Endothelial cell of umbilical vein (primary cell): Measurements from ENCODE around the gene FTO. TPM values are rescaled to one million over a fixed set of nuclear protein-coding genes. Genes with fewer than 3 reads are reported as not detected.
"Not testable (repeated sequence)": the region's sequence is repeated elsewhere in the genome, so short reads cannot be mapped to it uniquely, and the experiment has no call there.

Experiments used
- BruUV-seq: library from RNA; stranded (reverse); fragments of 400-500 nt; replicated peaks from 2 replicates; lab custom pipeline; 2021; lab: Mats Ljungman, UMichigan
- CTCF ChIA-PET: fragments of 300-600, 350-600 bp; sonication (Branson Sonifier 250); formaldehyde crosslinking; loops from one replicate; lab custom pipeline; 2021; ENCODE audit warnings: antibody characterized with exemption, inconsistent platforms; lab: Charles Lee
- POLR2A ChIA-PET: fragments of 300-600, 350-600 bp; sonication (Branson Sonifier 250); formaldehyde crosslinking; loops from one replicate; lab custom pipeline; 2021; ENCODE audit warnings: antibody characterized with exemption, inconsistent platforms; lab: Charles Lee
- DNase-seq: peaks from one replicate; pipeline ENCODE4 v3.0.0-alpha.2; 2011; ENCODE audit warnings: low read depth, low spot score
- FAIRE-seq: peaks from 2 replicates; lab custom pipeline; 2011; peaks lifted over from hg19 to GRCh38; lab: Jason Lieb, UNC
- H2AFZ ChIP-seq: 2 replicates; pipeline ENCODE4 v1.6.0; 2012; ENCODE audit warnings: low read depth, low read length, control low read depth, inconsistent platforms
- H3K27ac ChIP-seq: 2 replicates; pipeline ENCODE4 v1.5.1; 2011; ENCODE audit warnings: low read depth, mild to moderate bottlenecking, control low read depth, low read length, moderate library complexity; ENCODE audit not compliant: insufficient read depth
- H3K27me3 ChIP-seq, 2 experiments: 2 replicates each; pipeline versions ENCODE4 v1.6.0 to v1.6.1; 2011; ENCODE audit warnings: low read length in 2 of 2, mixed read lengths in 1 of 2; ENCODE audit not compliant: control insufficient read depth in 2 of 2, insufficient read depth in 2 of 2
- H3K36me3 ChIP-seq, 2 experiments: 2 replicates in 1 of 2; 3 replicates in 1 of 2; pipeline ENCODE4 v1.5.1; 2011; ENCODE audit warnings: low read length in 2 of 2, mild to moderate bottlenecking in 1 of 2, moderate library complexity in 1 of 2; ENCODE audit not compliant: control insufficient read depth in 2 of 2, insufficient read depth in 2 of 2; ENCODE audit errors: extremely low read depth in 1 of 2
- H3K4me1 ChIP-seq: 3 replicates; pipeline ENCODE4 v1.5.1; 2011; ENCODE audit warnings: mild to moderate bottlenecking, low read length; ENCODE audit not compliant: control insufficient read depth, insufficient read depth; ENCODE audit errors: extremely low read depth
- H3K4me2 ChIP-seq: 2 replicates; pipeline ENCODE4 v1.6.1; 2011; ENCODE audit warnings: low read length, control low read depth, mixed read lengths; ENCODE audit not compliant: insufficient read depth
- H3K4me3 ChIP-seq, 3 experiments: fragments of 200-600 bp in 1 of 3; sonication (generic), shearing (Covaris generic) in 1 of 3; replicated peaks in 1 of 3; 2 replicates each; pipeline ENCODE4 v1.5.1; 2011 to 2016; ENCODE audit warnings: control low read depth in 3 of 3, low read length in 3 of 3, mild to moderate bottlenecking in 2 of 3, inconsistent platforms in 1 of 3, low read depth in 1 of 3, moderate library complexity in 1 of 3; ENCODE audit not compliant: insufficient read depth in 1 of 3
- H3K79me2 ChIP-seq: 2 replicates; pipeline ENCODE4 v1.6.0; 2012; ENCODE audit warnings: low read length, inconsistent platforms; ENCODE audit not compliant: control insufficient read depth, insufficient read depth
- H3K9ac ChIP-seq: replicated peaks from 2 replicates; pipeline ENCODE3; 2011; ENCODE audit warnings: low read length, control low read depth; ENCODE audit not compliant: insufficient read depth; ENCODE audit errors: extremely low read depth
- H3K9me1 ChIP-seq: replicated peaks from 3 replicates; pipeline ENCODE4 v1.6.0; 2011; ENCODE audit warnings: mild to moderate bottlenecking, low read length; ENCODE audit not compliant: control insufficient read depth, insufficient read depth; ENCODE audit errors: extremely low read depth
- H3K9me3 ChIP-seq: replicated peaks from 2 replicates; pipeline ENCODE4 v1.5.1; 2012; ENCODE audit warnings: low read length, inconsistent platforms; ENCODE audit not compliant: control insufficient read depth, insufficient read depth
- H4K20me1 ChIP-seq: replicated peaks from 2 replicates; pipeline ENCODE3; 2011; ENCODE audit warnings: mild to moderate bottlenecking, low read length; ENCODE audit not compliant: control insufficient read depth, insufficient read depth; ENCODE audit errors: extremely low read depth
- CTCF ChIP-seq, 2 donors: IDR thresholded peaks; 1 replicate in 1 of 2; 2 replicates in 1 of 2; pipeline ENCODE4 v1.5.1; 2011; ENCODE audit warnings: low read length in 2 of 2, mild to moderate bottlenecking in 2 of 2, moderate library complexity in 2 of 2, control low read depth in 1 of 2, inconsistent platforms in 1 of 2, low read depth in 1 of 2; ENCODE audit not compliant: insufficient read depth in 1 of 2; ENCODE audit errors: extremely low read depth in 1 of 2
- EZH2 ChIP-seq: IDR thresholded peaks from 2 replicates; pipeline ENCODE4 v1.6.1; 2012; ENCODE audit warnings: borderline replicate concordance, low read depth, mild to moderate bottlenecking, moderate library complexity, low read length, inconsistent platforms; ENCODE audit not compliant: severe bottlenecking
- FOS ChIP-seq: IDR thresholded peaks from 2 replicates; pipeline ENCODE4 v1.6.1; 2011; ENCODE audit warnings: mild to moderate bottlenecking, low read length, moderate library complexity, borderline replicate concordance; ENCODE audit not compliant: insufficient read depth
- GATA2 ChIP-seq: IDR thresholded peaks from 2 replicates; pipeline ENCODE4 v1.7.0; 2011; ENCODE audit warnings: low read depth, mild to moderate bottlenecking, moderate library complexity, mixed read lengths, low read length; ENCODE audit not compliant: insufficient read length, insufficient read depth
- JUN ChIP-seq: IDR thresholded peaks from 2 replicates; pipeline ENCODE4 v1.6.1; 2011; ENCODE audit warnings: borderline replicate concordance, low read depth; ENCODE audit not compliant: insufficient read length, insufficient read depth
- MAX ChIP-seq: IDR thresholded peaks from 2 replicates; pipeline ENCODE4 v1.6.1; 2011; ENCODE audit not compliant: insufficient read depth, insufficient read length
- MYC ChIP-seq: IDR thresholded peaks from one replicate; pipeline ENCODE4 v1.6.1; 2011; ENCODE audit warnings: mild to moderate bottlenecking, low read depth, low read length
- POLR2A ChIP-seq: IDR thresholded peaks from 2 replicates; pipeline ENCODE4 v1.6.1; 2012; ENCODE audit warnings: low read depth, mild to moderate bottlenecking, control low read depth, low read length
- POLR2AphosphoS5 ChIP-seq: IDR thresholded peaks from 2 replicates; pipeline ENCODE4 v1.6.1; 2012; ENCODE audit warnings: low read depth, mild to moderate bottlenecking, control low read depth, low read length, moderate library complexity; ENCODE audit not compliant: insufficient read depth
- dilution Hi-C: fragments of 300-500 bp; cut with MboI; formaldehyde crosslinking; loops from one replicate; pipeline ENCODE4 v1.15.0; 2019; ENCODE audit warnings: low sequenced_read_pairs; ENCODE audit not compliant: extremely low pct_ligation_motif_present
- intact Hi-C: fragments of 100-400 bp; cut with micrococcal nuclease; formaldehyde crosslinking; loops from one replicate; pipeline ENCODE4 v1.10.0; 2022
- polyA plus RNA-seq, 4 experiments: library from polyadenylated mRNA; depleted of rRNA in 3 of 4; stranded (reverse) in 3 of 4; unstranded in 1 of 4; fragments of >200 nt; gene quantifications; 2 replicates each; pipeline versions ENCODE4 v1.2.1 to v1.2.3, GENCODE V29; 2011 to 2012; ENCODE audit warnings: missing spikeins in 1 of 4
- total RNA-seq: library from RNA; stranded (reverse); gene quantifications from 2 replicates; pipeline ENCODE4 v1.2.3, GENCODE V29; 2021

Gene FTO
- total and polyA plus RNA-seq, 2 donors (not counting 3 experiments of a cell fraction or from before 2014, with no cell fraction given) = 48.6 to 87.1 TPM

GRCh38 chr16:53695070-53695469 lies 8.9 kb upstream of the FTO start:
- Histone ChIP-seq H3K9me1 (no peaks in the 10 kb centered on the region), H3K79me2 (no peaks in the 10 kb centered on the region), H3K4me2 (no peak overlapping the region), H3K27me3 (no peaks in the 10 kb centered on the region), H2AFZ (no peak overlapping the region), H3K36me3 (no peaks in the 10 kb centered on the region), H3K9me3 (no peaks in the 10 kb centered on the region), H3K27ac (no peak overlapping the region), H3K4me1 (no peaks in the 10 kb centered on the region), H3K4me3 (no peak overlapping the region), H4K20me1 (no peaks in the 10 kb centered on the region), H3K9ac (no peak overlapping the region)
- dilution Hi-C loops (no loop called here), intact Hi-C loops (no loop called here)
- CTCF ChIA-PET = no interaction called here
- no peak for TF ChIP-seq POLR2AphosphoS5
- TF ChIP-seq GATA2 = no peak
- TF ChIP-seq MAX = no peak
- TF ChIP-seq CTCF (IDR thresholded peaks at IDR 0.05; ENCODE audit: extremely low read depth in 1 of 2, insufficient read depth in 1 of 2, low read depth in 1 of 2, low read length in 2 of 2) = no peak
- no peak for TF ChIP-seq FOS
- TF ChIP-seq POLR2A = no peak
- TF ChIP-seq EZH2 = no peak
- no peak for TF ChIP-seq JUN
- no peak for TF ChIP-seq MYC
- BruUV-seq = no TSS peak
- no peak for DNase-seq
- FAIRE-seq = no peak
- POLR2A ChIA-PET = no interaction called here

- POLR2A ChIA-PET, H3K79me2 ChIP-seq, BruUV-seq, H3K36me3 ChIP-seq, H3K9me3 ChIP-seq, intact Hi-C loops, H3K4me3 ChIP-seq, CTCF ChIA-PET, H3K9ac ChIP-seq, H3K27me3 ChIP-seq, H4K20me1 ChIP-seq, dilution Hi-C loops, FAIRE-seq, H2AFZ ChIP-seq, H3K4me2 ChIP-seq, H3K4me1 ChIP-seq, DNase-seq, H3K9me1 ChIP-seq, H3K27ac ChIP-seq: not testable (repeated sequence)
Observed at GRCh38 chr16:53698271-53698670, 5.7 kb upstream of the FTO start.
